Fibroblast of mammary gland (primary cell): Measurements from ENCODE around the gene HIBCH.
"Not testable (repeated sequence)": the region's sequence is repeated elsewhere in the genome, so short reads cannot be mapped to it uniquely, and the experiment has no call there.

ENCODE experiments used
- DNase-seq: peaks from one replicate; pipeline ENCODE4 v3.0.0-alpha.2; 2010; ENCODE audit warnings: low read depth
- H3K4me3 ChIP-seq: 2 replicates; pipeline ENCODE4 v1.5.1; 2011; ENCODE audit warnings: low read depth, mild to moderate bottlenecking, low read length, moderate library complexity; ENCODE audit not compliant: control insufficient read depth
- CTCF ChIP-seq: conservative IDR thresholded peaks from 2 replicates; pipeline ENCODE4 v1.5.1; 2011; ENCODE audit warnings: low read depth, low read length, inconsistent platforms; ENCODE audit not compliant: control insufficient read depth, insufficient read depth

HIBCH gene

DNA sequence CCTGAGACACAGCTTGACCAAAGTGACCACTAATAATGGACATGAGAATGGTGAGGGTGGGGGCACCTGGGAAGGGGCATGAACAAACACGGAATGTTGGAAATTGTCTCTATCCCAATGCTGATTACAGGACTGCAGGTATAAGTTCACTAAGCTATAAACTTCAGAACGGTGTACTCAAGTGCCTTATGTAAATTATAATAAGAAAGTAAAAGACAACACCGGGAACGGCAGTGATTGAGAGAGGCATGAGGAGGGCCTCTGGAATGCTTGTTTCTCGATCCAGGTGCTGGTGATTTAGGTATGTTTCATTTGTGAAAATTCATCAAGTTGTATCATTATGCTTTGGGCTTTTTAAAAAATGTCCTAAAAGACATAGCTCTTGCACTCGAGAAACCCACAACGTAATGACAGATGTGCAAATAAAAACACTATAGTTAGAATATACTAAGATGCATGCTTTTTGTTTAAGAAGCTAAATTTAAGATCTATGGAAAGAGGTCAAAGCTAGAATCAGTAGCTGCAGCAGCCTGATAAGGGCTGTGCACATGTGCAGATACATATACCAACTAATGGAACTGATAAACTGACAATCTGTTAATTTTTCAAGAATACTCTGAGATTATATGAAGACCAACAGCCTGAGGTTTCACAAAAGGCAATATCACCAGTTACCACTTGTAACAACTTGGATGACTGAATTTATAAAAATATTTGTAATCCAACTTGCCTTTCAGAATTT, 7.6 kb downstream of the HIBCH start:
- DNase-seq: no peak
- no peak for TF ChIP-seq CTCF
- no peak overlapping the region for H3K4me3 ChIP-seq

- DNase-seq: no peak
- TF ChIP-seq CTCF: no peak
- no peak overlapping the region for H3K4me3 ChIP-seq
These were observed 11.6 kb downstream of the HIBCH start for GRCh38 chr2:190308031-190308430.

- H3K4me3 ChIP-seq: no peak overlapping the region
- no peak for DNase-seq
- no peak for TF ChIP-seq CTCF
These were observed 15.2 kb downstream of the HIBCH start for GRCh38 chr2:190304404-190304803.

- no peak overlapping the region for H3K4me3 ChIP-seq
- no peak for TF ChIP-seq CTCF
- DNase-seq: no peak
These were observed 16.0 kb downstream of the HIBCH start for GRCh38 chr2:190303647-190304046.

GRCh38 chr2:190302052-190302451, 17.6 kb downstream of the HIBCH start:
- no peak for DNase-seq
- no peak for TF ChIP-seq CTCF
- no peak overlapping the region for H3K4me3 ChIP-seq

DNA sequence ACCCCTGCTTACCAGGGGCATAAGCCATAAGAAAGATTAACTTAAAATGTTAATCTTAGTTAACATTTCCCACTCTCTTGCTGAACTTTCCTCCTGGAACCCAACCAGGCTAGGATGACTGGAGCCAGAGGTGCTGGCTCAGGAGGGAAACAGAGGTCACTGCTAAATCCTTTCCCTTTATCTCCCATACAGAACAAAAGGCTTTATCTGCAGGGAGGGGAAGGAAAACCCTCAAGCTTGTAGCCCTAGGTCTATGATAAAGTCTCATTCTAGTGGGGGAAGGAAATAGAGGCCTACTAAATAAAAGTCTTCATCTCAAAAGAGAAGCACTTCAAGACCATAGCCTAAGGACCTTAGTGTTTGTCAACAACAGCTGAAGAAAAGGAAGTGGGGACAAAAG, 18.6 kb downstream of the HIBCH start:
- no peak for DNase-seq
- no peak for TF ChIP-seq CTCF
- no peak overlapping the region for H3K4me3 ChIP-seq

DNA sequence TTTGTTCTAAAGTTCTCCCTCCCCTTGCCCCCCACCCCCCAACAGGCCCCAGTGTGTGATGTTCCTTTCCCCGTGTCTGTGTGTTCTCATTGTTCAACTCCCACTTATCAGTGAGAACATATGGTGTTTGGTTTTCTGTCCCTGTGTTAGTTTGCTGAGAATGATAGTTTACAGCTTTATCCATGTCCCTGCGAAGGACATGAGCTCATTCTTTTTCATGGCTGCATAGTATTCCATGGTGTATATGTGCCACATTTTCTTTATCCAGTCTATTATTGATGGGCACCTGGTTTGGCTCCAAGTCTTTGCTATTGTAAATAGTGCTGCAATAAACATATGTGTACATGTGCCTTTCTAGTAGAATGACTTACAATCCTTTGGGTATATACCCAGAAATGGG, 21.7 kb downstream of the HIBCH start:
- not testable (repeated sequence) for DNase-seq, H3K4me3 ChIP-seq
